ENCODE results near the gene SGO1. TPM values are rescaled to one million over a fixed set of nuclear protein-coding genes. Genes with fewer than 3 reads are reported as not detected.
"Not testable (repeated sequence)": the region's sequence is repeated elsewhere in the genome, so short reads cannot be mapped to it uniquely, and the experiment has no call there.

The SGO1 gene
- total RNA-seq, 2 donors from 2014 or later = 0.14 TPM; not detected in 1

DNA sequence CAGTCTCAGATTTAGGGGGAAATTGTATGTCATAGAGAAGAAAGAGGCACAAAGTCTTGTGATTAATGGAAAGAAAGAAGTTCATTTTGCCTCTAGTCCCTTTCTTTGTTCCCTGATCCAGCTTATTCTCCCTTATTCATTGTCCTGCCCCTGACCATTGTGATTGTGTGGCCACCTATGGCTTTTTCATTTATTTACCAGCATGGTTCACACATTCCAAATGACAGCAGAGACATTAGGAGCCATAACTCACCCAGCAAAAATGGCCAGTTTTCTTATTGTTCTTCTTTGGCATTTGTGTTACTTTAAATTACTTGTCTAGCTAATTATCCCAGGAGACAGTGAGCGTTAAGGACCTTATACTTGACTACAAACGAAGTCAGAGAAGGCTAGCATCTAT lies 36.3 kb upstream of the SGO1 start:
- no peak overlapping the region for H3K27ac ChIP-seq
- no peaks in the 10 kb centered on the region for H3K9me3 ChIP-seq
- no peak for ATAC-seq (ENCODE audit: insufficient number of reproducible peaks, low FRiP score, low read depth)
- H3K36me3 ChIP-seq = no peaks in the 10 kb centered on the region
- DNase-seq (ENCODE audit: low spot score) = no peak
- H3K4me1 ChIP-seq (ENCODE audit: control insufficient read depth in 1 of 2, low read depth in 2 of 2) = no peaks in the 10 kb centered on the region
- no peaks in the 10 kb centered on the region for H3K27me3 ChIP-seq (replicated peaks; ENCODE audit: insufficient read depth)
- TF ChIP-seq, protein P1, sequence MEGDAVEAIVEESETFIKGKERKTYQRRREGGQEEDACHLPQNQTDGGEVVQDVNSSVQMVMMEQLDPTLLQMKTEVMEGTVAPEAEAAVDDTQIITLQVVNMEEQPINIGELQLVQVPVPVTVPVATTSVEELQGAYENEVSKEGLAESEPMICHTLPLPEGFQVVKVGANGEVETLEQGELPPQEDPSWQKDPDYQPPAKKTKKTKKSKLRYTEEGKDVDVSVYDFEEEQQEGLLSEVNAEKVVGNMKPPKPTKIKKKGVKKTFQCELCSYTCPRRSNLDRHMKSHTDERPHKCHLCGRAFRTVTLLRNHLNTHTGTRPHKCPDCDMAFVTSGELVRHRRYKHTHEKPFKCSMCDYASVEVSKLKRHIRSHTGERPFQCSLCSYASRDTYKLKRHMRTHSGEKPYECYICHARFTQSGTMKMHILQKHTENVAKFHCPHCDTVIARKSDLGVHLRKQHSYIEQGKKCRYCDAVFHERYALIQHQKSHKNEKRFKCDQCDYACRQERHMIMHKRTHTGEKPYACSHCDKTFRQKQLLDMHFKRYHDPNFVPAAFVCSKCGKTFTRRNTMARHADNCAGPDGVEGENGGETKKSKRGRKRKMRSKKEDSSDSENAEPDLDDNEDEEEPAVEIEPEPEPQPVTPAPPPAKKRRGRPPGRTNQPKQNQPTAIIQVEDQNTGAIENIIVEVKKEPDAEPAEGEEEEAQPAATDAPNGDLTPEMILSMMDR (IDR thresholded peaks at IDR 0.05) = no peak
- H3K4me3 ChIP-seq = no peak overlapping the region

DNA sequence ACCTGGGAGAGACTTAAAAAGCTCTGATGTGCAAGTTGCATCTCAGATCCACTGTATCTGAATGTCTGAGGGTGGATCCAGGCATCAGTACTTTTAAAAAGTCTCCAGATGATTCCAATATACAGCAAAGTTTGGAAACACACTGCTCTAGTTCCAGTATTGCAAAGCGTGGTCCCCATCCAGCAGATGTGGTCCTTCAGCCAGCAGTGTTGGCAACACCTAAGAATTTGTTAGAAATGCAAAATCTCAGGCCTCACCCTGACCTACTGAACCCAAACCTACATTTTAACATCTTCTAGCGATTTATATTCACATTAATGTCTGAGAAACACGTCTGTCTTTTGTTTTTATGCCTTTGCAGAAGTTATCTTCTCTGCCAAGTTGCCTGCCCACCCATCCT lies 32.2 kb upstream of the SGO1 start:
- ATAC-seq (ENCODE audit: insufficient number of reproducible peaks, low FRiP score, low read depth) (no peak), DNase-seq (ENCODE audit: low spot score) (no peak)
- Histone ChIP-seq H3K4me3 (no peak overlapping the region), H3K9me3 (no peaks in the 10 kb centered on the region), H3K27me3 (replicated peaks; ENCODE audit: insufficient read depth) (no peaks in the 10 kb centered on the region), H3K27ac (no peak overlapping the region), H3K4me1 (ENCODE audit: control insufficient read depth in 1 of 2, low read depth in 2 of 2) (no peaks in the 10 kb centered on the region), H3K36me3 (no peaks in the 10 kb centered on the region)
- TF ChIP-seq, protein P1 (IDR thresholded peaks at IDR 0.05) = no peak

DNA sequence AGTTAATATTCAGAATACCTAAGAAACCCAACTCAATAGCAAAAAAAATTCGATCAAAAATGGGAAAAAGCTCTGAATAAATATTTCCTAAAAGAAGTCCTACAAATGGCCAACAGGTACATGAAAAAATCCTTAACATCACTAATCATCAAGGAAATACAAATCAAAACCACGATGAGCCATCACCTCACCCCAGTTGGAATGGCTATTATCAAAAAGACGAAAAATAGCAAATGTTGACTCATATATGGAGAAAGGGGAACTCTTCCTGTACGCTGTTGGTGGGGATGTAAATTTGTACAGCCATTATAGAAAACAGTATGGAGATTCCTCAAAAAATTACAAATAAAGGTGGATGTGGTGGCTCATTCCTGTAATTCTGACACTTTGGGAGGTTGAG lies 29.6 kb upstream of the SGO1 start:
- no peaks in the 10 kb centered on the region for H3K9me3 ChIP-seq

DNA sequence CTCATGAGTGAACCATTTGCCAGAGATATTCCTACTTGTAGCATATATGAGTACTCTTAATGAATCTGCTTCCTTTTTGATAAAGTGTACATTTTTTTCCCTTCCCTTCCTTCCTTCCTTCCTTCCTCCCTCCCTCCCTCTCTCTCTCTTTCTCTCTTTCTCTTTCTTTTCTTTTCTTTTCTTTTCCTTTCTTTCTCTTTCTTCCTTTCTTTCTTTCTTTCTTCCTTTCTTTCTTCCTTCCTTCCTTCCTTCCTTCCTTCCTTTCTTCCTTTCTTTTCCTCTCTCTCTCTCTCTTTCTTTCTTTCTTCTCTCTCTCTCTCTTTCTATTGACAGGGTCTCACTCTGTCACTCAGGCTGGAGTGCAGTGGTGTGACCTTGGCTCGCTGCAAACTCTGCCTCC lies 27.5 kb upstream of the SGO1 start:
- H3K27me3 ChIP-seq (replicated peaks; ENCODE audit: insufficient read depth); H3K9me3 ChIP-seq; DNase-seq (ENCODE audit: low spot score); H3K4me1 ChIP-seq (ENCODE audit: control insufficient read depth in 1 of 2, low read depth in 2 of 2); H3K4me3 ChIP-seq; H3K27ac ChIP-seq; H3K36me3 ChIP-seq; ATAC-seq (ENCODE audit: insufficient number of reproducible peaks, low FRiP score, low read depth): not testable (repeated sequence)

More for the DNA sequence above, 29.6 kb upstream of the SGO1 start:
- H3K36me3 ChIP-seq = no peaks in the 10 kb centered on the region
- no peaks in the 10 kb centered on the region for H3K27me3 ChIP-seq (replicated peaks; ENCODE audit: insufficient read depth)
- TF ChIP-seq, protein P1 (IDR thresholded peaks at IDR 0.05) = no peak
- ATAC-seq (ENCODE audit: insufficient number of reproducible peaks, low FRiP score, low read depth) (no peak), DNase-seq (ENCODE audit: low spot score) (no peak)
- H3K27ac ChIP-seq = no peak overlapping the region
- no peaks in the 10 kb centered on the region for H3K4me1 ChIP-seq (ENCODE audit: control insufficient read depth in 1 of 2, low read depth in 2 of 2)
- H3K4me3 ChIP-seq = no peak overlapping the region

DNA sequence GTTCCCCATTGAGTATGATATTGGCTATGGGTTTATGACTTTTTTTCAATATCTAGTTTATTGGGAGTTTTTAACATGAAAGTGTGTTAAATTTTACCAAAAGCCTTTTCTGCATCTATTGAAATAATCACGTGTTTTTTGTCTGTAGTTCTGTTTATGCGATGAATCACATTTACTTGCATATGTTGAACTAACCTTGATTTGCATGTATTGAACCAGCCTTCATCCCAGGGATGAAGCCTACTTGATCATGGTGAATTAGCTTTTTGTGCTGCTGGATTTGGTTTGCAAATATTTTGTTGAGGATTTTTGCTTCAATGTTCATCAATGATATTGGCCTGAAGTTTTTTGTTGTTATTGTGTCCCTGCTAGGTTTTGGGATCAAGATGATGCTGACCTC lies 21.9 kb upstream of the SGO1 start:
- ATAC-seq (ENCODE audit: insufficient number of reproducible peaks, low FRiP score, low read depth); H3K9me3 ChIP-seq; H3K4me3 ChIP-seq; H3K36me3 ChIP-seq; DNase-seq (ENCODE audit: low spot score); H3K27me3 ChIP-seq (replicated peaks; ENCODE audit: insufficient read depth); H3K4me1 ChIP-seq (ENCODE audit: control insufficient read depth in 1 of 2, low read depth in 2 of 2); H3K27ac ChIP-seq: not testable (repeated sequence)

DNA sequence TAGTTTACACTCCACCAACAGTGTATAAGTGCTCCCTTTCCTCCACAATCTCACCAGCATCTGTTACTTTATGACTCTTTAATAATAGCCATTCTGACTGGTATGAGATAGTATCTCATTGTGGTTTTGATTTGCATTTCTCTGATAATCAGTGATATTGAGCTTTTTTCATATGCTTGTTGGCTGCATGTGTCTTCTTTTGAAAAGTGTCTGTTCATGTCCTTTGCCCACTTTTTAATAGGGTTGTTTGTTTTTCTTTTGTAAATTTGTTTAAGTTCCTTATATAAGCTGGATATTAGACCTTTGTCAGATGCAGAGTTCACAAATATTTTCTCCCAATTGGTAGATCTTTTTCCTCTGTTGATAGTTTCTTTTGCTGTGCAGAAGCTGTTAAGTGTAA lies 19.9 kb upstream of the SGO1 start:
- H3K36me3 ChIP-seq; H3K4me3 ChIP-seq; H3K4me1 ChIP-seq (ENCODE audit: control insufficient read depth in 1 of 2, low read depth in 2 of 2); DNase-seq (ENCODE audit: low spot score); H3K27ac ChIP-seq; H3K9me3 ChIP-seq; ATAC-seq (ENCODE audit: insufficient number of reproducible peaks, low FRiP score, low read depth); H3K27me3 ChIP-seq (replicated peaks; ENCODE audit: insufficient read depth): not testable (repeated sequence)

DNA sequence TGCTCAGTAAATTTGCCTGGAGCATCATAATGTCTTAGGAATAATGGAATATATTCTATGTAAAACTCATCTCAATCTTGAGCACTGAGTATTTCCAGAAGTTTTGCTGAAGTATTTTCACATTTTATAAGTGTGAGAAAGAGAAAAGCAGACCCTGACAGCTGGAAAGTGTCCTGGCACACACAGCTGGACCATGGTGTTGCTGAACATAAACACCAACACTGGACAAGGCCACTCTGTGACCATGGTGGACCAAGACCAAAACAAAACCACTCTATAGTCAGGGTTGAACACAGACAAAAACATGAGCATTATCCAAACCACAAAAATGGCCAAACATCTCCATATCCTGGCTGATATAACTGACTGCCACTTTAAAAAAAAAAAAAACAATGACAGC lies 15.1 kb upstream of the SGO1 start:
- H3K9me3 ChIP-seq = no peaks in the 10 kb centered on the region
- no peaks in the 10 kb centered on the region for H3K36me3 ChIP-seq
- DNase-seq (ENCODE audit: low spot score) = no peak
- H3K4me1 ChIP-seq (ENCODE audit: control insufficient read depth in 1 of 2, low read depth in 2 of 2) = no peaks in the 10 kb centered on the region
- no peak for ATAC-seq (ENCODE audit: insufficient number of reproducible peaks, low FRiP score, low read depth)
- H3K27me3 ChIP-seq (replicated peaks; ENCODE audit: insufficient read depth) = no peaks in the 10 kb centered on the region
- TF ChIP-seq, protein P1 (IDR thresholded peaks at IDR 0.05) = no peak
- H3K4me3 ChIP-seq = no peak overlapping the region
- no peak overlapping the region for H3K27ac ChIP-seq
